Breast epithelium (tissue), 4 donors: Measurements from ENCODE around the gene KIAA1586. TPM values are rescaled to one million over a fixed set of nuclear protein-coding genes. Genes with fewer than 3 reads are reported as not detected.

Experiments
- DNase-seq, 2 donors: peaks; one replicate each; pipeline ENCODE4 v3.0.0-alpha.2; 2019; ENCODE audit warnings: low spot score in 2 of 2
- H3K27ac ChIP-seq, 2 donors: fragments of 200-600 bp; sonication (generic) in 1 of 2; one replicate each; pipeline ENCODE4 v1.5.1; 2016 to 2019; ENCODE audit warnings: mild to moderate bottlenecking in 1 of 2
- H3K27me3 ChIP-seq, 2 donors: fragments of 200-600 bp; sonication (generic) in 1 of 2; one replicate each; pipeline versions ENCODE4 v1.5.1 to v1.6.0; 2017 to 2019; ENCODE audit warnings: control low read depth in 1 of 2, mild to moderate bottlenecking in 1 of 2
- H3K36me3 ChIP-seq: fragments of 200-600 bp; one replicate; pipeline ENCODE4 v1.5.1; 2019
- H3K4me1 ChIP-seq, 2 donors: fragments of 200-600 bp; sonication (generic); one replicate each; pipeline ENCODE4 v1.5.1; 2016 to 2019; ENCODE audit warnings: control low read depth in 1 of 2
- H3K4me3 ChIP-seq, 3 donors: fragments of 200-600 bp; sonication (generic); 1 replicate in 2 of 3; 2 replicates in 1 of 3; pipeline ENCODE4 v1.5.1; 2016 to 2019; ENCODE audit warnings: mild to moderate bottlenecking in 3 of 3, moderate library complexity in 2 of 3
- H3K9me3 ChIP-seq, 2 donors: fragments of 200-600 bp; sonication (generic) in 1 of 2; one replicate each; pipeline ENCODE4 v1.5.1; 2016 to 2019; ENCODE audit warnings: control low read depth in 1 of 2
- CTCF ChIP-seq, 3 donors: fragments of 450-650 bp; IDR thresholded peaks; one replicate each; pipeline ENCODE4 v1.5.1; 2016 to 2017; ENCODE audit warnings: antibody characterized with exemption in 3 of 3, mild to moderate bottlenecking in 3 of 3, moderate library complexity in 3 of 3
- POLR2A ChIP-seq: fragments of 450-650 bp; IDR thresholded peaks from one replicate; pipeline ENCODE4 v1.6.1; 2016; ENCODE audit warnings: antibody characterized with exemption, mild to moderate bottlenecking, moderate library complexity
- POLR2AphosphoS5 ChIP-seq, 3 donors: sonication (generic); formaldehyde crosslinking; IDR thresholded peaks; one replicate each; pipeline ENCODE4 v1.6.1; 2017; ENCODE audit warnings: antibody characterized with exemption in 3 of 3
- intact Hi-C: fragments of 100-400 bp; cut with DNase I; formaldehyde crosslinking; loops from one replicate; pipeline ENCODE4 v1.15.1; 2023; ENCODE audit warnings: low total_unique reads
- total RNA-seq, 3 donors: library from RNA; depleted of rRNA; stranded (reverse); fragments of >200 nt; gene quantifications; one replicate each; pipeline ENCODE4 v1.1.0, GENCODE V29; 2016

The KIAA1586 gene
- total RNA-seq, 3 donors from 2014 or later, result 7.9 to 10.7 (median 8.8) TPM

- no peak for TF ChIP-seq POLR2AphosphoS5 (IDR thresholded peaks at IDR 0.05)
- TF ChIP-seq POLR2A, result no peak
- TF ChIP-seq CTCF (IDR thresholded peaks at IDR 0.05), result no peak
- no peak overlapping the region for H3K4me3 ChIP-seq
- H3K4me1 ChIP-seq, result no peaks in the 10 kb centered on the region
- H3K27me3 ChIP-seq, result no peaks in the 10 kb centered on the region
- no peak for DNase-seq
- no peaks in the 10 kb centered on the region for H3K36me3 ChIP-seq
- intact Hi-C loops, result no loop called here
- H3K9me3 ChIP-seq, result peaks cover 0 to 4% of the 10 kb centered on the region in 2 donors
- no peak overlapping the region for H3K27ac ChIP-seq
Measured at GRCh38 chr6:57024321-57024720, 22.2 kb upstream of the KIAA1586 start.

GRCh38 chr6:57024775-57025174 is 21.7 kb upstream of the KIAA1586 start:
- TF ChIP-seq POLR2A (no peak), CTCF (IDR thresholded peaks at IDR 0.05) (no peak), POLR2AphosphoS5 (IDR thresholded peaks at IDR 0.05) (no peak)
- Histone ChIP-seq H3K27me3 (no peaks in the 10 kb centered on the region), H3K36me3 (no peaks in the 10 kb centered on the region), H3K27ac (no peak overlapping the region), H3K9me3 (peaks cover 0 to 4% of the 10 kb centered on the region in 2 donors), H3K4me1 (no peaks in the 10 kb centered on the region), H3K4me3 (no peak overlapping the region)
- intact Hi-C loops, result no loop called here
- no peak for DNase-seq

GRCh38 chr6:57026001-57026400 is 20.5 kb upstream of the KIAA1586 start:
- Histone ChIP-seq H3K36me3 (no peaks in the 10 kb centered on the region), H3K4me1 (no peaks in the 10 kb centered on the region), H3K27ac (no peak overlapping the region), H3K27me3 (no peaks in the 10 kb centered on the region), H3K4me3 (no peak overlapping the region), H3K9me3 (peaks cover 0 to 4% of the 10 kb centered on the region in 2 donors)
- TF ChIP-seq POLR2AphosphoS5 (IDR thresholded peaks at IDR 0.05) (no peak), POLR2A (no peak), CTCF (IDR thresholded peaks at IDR 0.05) (no peak)
- intact Hi-C loops, result no loop called here
- no peak for DNase-seq

- no peak for DNase-seq
- Histone ChIP-seq H3K4me3 (no peak overlapping the region), H3K36me3 (no peaks in the 10 kb centered on the region), H3K4me1 (no peaks in the 10 kb centered on the region), H3K9me3 (peaks cover 0 to 4% of the 10 kb centered on the region in 2 donors), H3K27me3 (no peaks in the 10 kb centered on the region), H3K27ac (no peak overlapping the region)
- TF ChIP-seq CTCF (IDR thresholded peaks at IDR 0.05), result no peak
- TF ChIP-seq POLR2AphosphoS5 (IDR thresholded peaks at IDR 0.05), result no peak
- TF ChIP-seq POLR2A, result no peak
- intact Hi-C loops, result no loop called here
Measured at GRCh38 chr6:57027301-57027700, 19.2 kb upstream of the KIAA1586 start.

GRCh38 chr6:57029213-57029612 is 17.3 kb upstream of the KIAA1586 start:
- peaks cover 0 to 4% of the 10 kb centered on the region in 2 donors for H3K9me3 ChIP-seq
- no peak for DNase-seq
- H3K27me3 ChIP-seq, result no peaks in the 10 kb centered on the region
- H3K36me3 ChIP-seq, result no peaks in the 10 kb centered on the region
- no peak overlapping the region for H3K27ac ChIP-seq
- H3K4me3 ChIP-seq, result no peak overlapping the region
- intact Hi-C loops, result no loop called here
- TF ChIP-seq POLR2A (no peak), CTCF (IDR thresholded peaks at IDR 0.05) (no peak), POLR2AphosphoS5 (IDR thresholded peaks at IDR 0.05) (no peak)
- H3K4me1 ChIP-seq, result no peaks in the 10 kb centered on the region
